ENCODE results near the gene MEIS2.

DNA sequence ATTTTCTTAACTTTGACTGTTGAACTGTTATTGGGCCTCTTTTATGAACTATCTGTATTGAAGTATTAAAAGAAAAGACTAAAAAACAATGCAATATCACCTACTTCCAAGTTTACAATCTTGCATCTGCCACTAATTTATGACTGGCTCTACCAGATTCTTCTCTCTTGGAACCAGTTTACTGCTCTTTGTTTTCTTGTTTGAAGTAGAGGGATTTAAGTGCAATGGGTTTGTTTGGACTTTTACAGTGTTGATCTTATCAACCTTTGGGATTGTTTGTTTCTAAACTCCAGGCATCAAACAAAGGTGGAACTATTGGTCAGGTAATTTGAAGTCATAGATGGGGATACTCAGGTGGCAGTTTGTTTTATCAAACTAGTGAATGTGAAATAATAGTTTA, 43.0 kb upstream of the MEIS2 start:
- TF ChIP-seq POLR2A (IDR thresholded peaks at IDR 0.05; ENCODE audit: insufficient read depth in 1 of 2, low read depth in 2 of 2, low read length in 2 of 2): no peak
- no peak for TF ChIP-seq ZBTB10 (CRISPR knock-in tag; IDR thresholded peaks at IDR 0.05; ENCODE audit: borderline replicate concordance)
- TF ChIP-seq RAD21 (CRISPR knock-in tag; IDR thresholded peaks at IDR 0.05): no peak
- no peak for TF ChIP-seq SNAPC2 (CRISPR knock-in tag; IDR thresholded peaks at IDR 0.05)
- no peak for TF ChIP-seq HES4 (CRISPR knock-in tag; IDR thresholded peaks at IDR 0.05; ENCODE audit: borderline replicate concordance)

All from HepG2 (cell line).